ENCODE results near the gene LRP1.

- TF ChIP-seq TAF1 (IDR thresholded peaks at IDR 0.05; ENCODE audit: borderline replicate concordance, insufficient read depth, low read length), result no peak
- no peak for TF ChIP-seq POLR2AphosphoS5 (IDR thresholded peaks at IDR 0.05; ENCODE audit: low read depth, low read length)
- TF ChIP-seq REST (IDR thresholded peaks at IDR 0.05; ENCODE audit: insufficient read depth in 1 of 2, low read depth in 2 of 2, low read length in 2 of 2), result no peak
- TF ChIP-seq SIN3A (IDR thresholded peaks at IDR 0.05; ENCODE audit: borderline replicate concordance, insufficient read depth, low read length), result no peak
- no peak for TF ChIP-seq FOXP2 (optimal IDR thresholded peaks at IDR 0.05; ENCODE audit: borderline replicate concordance, extremely low read depth, extremely low read length, insufficient read depth)
Observed at GRCh38 chr12:57153415-57153997, 25.2 kb downstream of the LRP1 start.

Data from PFSK-1 (cell line).